ENCODE results near the gene RALGPS1.

The RALGPS1 gene

DNA sequence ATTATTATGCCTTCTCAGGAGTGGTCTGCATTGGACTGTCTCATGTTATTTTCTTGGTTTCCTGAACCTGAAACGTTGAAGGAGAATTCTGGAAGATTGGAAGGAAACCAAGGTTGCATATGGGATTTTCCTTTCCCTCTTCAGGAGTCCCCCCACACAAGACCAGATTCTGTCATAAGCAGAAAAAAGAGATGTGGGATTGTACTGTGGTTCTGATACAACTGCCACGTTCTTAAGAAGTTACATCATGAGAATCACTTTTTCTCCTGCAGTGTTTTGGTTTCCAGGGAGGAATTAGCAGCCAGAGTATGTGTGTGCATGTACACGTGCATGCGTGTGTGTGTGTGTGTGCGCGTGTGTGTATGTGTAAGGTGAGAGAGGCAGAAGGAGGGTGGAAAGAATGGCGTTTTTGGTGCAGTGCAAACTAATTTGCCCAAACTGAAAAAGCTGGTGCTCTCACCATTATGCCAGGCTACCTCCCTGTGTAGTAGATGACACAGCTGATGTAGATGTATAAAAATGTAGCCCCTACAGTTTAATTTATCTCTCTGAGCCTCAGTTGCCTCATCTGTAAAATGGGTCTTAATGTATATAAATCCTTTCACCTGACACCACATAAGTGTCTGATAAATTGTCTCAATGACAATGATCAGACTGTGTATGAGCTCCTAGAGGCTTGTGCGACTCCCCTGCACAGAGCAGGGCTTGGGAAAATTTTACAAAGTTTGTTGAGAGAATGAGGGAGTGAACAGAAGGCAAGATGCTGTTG is 38.6 kb downstream of the RALGPS1 start:
- in situ Hi-C loops (cut with HindIII; ENCODE audit: low sequenced_read_pairs), result no loop called here

DNA sequence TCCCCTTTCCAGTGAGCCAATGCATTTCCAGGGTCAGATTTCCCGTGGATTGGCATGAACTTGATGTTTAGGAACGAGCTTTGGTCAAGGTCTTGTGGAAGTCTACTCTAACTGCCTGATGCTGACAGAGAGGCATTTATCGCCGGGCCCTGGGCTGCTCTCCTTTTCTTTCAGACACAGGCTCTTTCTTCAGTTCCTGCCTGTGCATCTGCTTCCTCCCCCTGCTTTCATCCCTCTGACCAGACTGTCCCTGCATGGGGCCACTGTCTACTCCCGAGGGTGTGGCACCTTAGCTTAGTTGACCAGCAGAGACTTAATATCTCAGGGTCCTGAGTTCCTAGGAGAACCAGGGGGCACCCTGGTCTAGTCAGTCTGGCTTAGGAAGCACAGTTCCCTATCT is 41.2 kb downstream of the RALGPS1 start:
- in situ Hi-C loops (cut with HindIII; ENCODE audit: low sequenced_read_pairs), result no loop called here

- in situ Hi-C loops (cut with HindIII; ENCODE audit: low sequenced_read_pairs), result no loop called here
These were observed 42.5 kb downstream of the RALGPS1 start for GRCh38 chr9:126956917-126957686.

- in situ Hi-C loops (cut with HindIII; ENCODE audit: low sequenced_read_pairs), result no loop called here
These were observed 43.1 kb downstream of the RALGPS1 start for GRCh38 chr9:126957687-126958053.

DNA sequence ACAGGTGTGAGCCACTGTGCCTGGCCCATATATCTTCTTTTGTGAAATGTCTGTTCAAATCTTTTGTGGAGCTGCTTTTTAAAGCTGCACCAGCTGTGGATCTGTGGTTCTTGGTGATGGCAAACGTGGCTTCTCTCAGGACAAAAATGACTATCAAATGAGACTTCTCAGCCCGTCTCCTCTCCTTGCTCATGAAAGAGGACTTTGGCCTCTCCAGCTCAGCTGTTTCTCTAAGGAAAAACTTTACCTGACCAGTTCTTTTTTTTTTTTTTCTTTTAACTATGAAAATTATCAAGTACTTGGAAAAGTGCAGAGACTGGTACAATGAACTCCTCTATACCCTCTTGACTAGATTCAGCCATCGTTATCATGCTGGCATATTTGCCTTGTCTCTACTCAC is 44.8 kb downstream of the RALGPS1 start:
- in situ Hi-C loops (cut with HindIII; ENCODE audit: low sequenced_read_pairs), result no loop called here

- in situ Hi-C loops (cut with HindIII; ENCODE audit: low sequenced_read_pairs), result loop anchor here (10.0 kb wide), 1 partner anchor 245 kb away; no protein-coding TSS in a partner anchor
These were observed 45.3 kb downstream of the RALGPS1 start for GRCh38 chr9:126959917-126960316.

- in situ Hi-C loops (cut with HindIII; ENCODE audit: low sequenced_read_pairs), result loop anchor here (10.0 kb wide), 1 partner anchor 242 kb away; no protein-coding TSS in a partner anchor
These were observed 47.8 kb downstream of the RALGPS1 start for GRCh38 chr9:126962336-126962735.

- in situ Hi-C loops (cut with HindIII; ENCODE audit: low sequenced_read_pairs), result loop anchor here (10.0 kb wide), 1 partner anchor 240 kb away; no protein-coding TSS in a partner anchor
These were observed 50.5 kb downstream of the RALGPS1 start for GRCh38 chr9:126965077-126965476.

GRCh38 chr9:126965541-126966428 is 51.2 kb downstream of the RALGPS1 start:
- in situ Hi-C loops (cut with HindIII; ENCODE audit: low sequenced_read_pairs), result loop anchor here (10.0 kb wide), 1 partner anchor 239 kb away; no protein-coding TSS in a partner anchor

DNA sequence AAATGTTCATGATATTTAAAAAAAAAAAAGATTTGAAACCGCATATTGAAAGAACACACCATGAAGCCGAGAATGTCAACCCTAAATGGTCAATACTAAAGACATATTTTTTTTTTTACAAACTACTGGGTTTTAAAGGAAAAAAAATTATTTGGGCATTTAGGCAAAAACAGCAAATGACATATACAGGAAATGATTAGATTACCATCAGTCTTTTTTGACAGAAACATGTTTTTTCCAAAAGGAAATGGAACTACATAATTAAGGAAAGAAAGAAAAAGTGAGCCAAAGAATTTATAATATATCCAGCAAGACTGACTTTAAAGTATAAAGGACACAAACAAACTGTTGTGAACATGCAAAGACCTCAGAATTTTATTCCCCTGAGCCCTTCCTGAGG is 56.7 kb downstream of the RALGPS1 start:
- in situ Hi-C loops (cut with HindIII; ENCODE audit: low sequenced_read_pairs), result no loop called here

DNA sequence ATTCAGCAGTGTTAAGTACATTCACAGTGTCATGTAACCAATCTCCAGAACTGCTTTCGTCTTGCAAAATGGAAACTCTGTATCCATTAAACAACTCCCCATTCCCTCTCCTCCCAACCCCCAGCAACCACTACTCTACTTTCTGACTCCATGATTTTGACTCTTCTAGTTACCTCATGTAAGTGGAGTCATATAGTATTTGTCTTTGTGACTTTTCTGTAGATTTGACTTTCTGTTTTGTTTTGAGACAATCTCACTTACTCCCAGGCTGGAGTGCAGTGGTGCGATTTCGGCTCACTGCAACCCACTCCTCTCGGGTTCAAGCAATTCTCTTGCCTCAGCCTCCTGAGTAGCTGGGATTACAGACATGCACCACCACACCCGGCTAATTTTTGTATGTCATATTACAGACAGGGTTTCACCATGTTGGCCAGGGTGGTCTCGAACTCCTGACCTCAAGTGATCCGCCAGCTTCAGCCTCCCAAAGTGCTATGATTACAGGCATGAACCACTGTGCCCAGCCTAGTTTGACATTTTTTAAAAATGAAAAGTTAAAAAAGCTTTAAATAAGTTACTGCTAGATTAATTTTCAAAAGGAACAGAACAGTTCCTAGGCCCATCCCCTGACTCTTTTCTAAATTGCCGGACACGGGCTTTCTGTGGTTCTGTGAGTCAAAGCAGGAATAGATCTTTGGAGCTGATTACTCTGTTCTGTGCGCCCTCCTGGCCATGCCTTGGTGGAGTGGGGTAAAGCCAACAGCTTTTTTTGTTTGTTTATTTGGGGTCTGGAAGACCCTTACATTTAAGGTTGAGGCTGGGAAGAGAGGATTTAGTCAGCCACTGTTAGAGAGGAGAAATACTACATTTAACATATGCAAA is 59.3 kb downstream of the RALGPS1 start:
- in situ Hi-C loops (cut with HindIII; ENCODE audit: low sequenced_read_pairs), result no loop called here

DNA sequence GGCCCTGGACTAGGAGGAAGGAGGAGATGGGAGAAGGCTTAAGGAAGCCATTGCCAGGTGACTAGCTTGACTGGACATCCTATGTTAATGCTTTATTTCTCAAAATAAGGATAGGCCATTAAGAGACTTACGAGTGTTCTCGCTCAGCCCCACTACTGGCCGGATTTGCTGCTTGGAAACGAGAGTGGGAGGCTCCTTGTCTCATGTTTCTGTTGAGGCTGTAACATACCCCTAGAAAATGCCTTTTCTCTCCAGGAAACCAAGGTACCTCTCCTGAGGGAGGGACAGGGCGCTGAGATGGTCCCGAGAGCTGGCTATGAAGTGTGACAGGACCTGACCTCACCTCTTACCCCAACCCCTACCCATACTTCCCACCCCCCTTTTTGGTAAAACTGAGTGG is 60.0 kb downstream of the RALGPS1 start:
- in situ Hi-C loops (cut with HindIII; ENCODE audit: low sequenced_read_pairs), result no loop called here

DNA sequence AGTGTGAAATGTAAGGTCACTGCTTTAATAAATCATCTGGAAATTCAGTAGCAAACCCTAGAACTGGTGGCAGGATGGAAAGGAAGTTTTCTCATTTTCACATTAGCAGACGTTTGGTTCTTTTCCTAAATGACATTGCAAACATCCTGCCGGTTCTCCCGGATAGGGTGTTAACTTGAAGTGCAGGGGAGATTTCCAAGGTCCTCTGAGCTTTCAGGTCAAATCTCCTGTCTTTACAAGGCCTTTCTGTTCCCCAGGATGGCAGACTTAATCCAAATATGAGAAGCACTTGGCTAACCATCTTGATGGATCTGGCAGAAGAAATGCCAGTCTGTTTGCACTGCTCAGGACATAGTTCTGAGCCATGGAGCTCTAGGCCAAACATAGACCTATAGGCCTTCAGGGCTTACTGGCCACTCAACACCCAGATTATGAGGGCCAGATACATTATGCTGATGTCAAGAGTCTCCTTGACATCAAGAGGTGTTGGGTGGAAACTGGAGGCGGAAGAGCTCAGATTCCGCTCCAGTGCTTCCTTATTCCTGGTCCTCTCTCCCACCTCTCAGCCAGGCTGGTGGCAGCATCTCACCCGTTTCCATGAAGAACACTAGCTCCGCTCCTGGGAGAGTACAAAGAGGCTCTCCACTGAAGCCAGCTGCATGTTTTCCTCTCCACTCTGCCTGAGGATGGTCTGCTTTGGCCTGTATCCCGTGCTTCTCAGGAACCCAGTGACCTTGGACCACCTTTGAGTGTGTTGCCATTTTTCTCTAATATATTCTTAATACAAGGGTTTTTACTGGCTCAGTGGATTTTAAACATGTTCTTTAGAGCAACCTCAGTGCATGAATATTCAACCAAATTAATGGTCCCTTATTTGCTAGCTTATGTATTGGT is 61.0 kb downstream of the RALGPS1 start:
- in situ Hi-C loops (cut with HindIII; ENCODE audit: low sequenced_read_pairs), result no loop called here

- in situ Hi-C loops (cut with HindIII; ENCODE audit: low sequenced_read_pairs), result no loop called here
These were observed 64.9 kb downstream of the RALGPS1 start for GRCh38 chr9:126979461-126979860.

- in situ Hi-C loops (cut with HindIII; ENCODE audit: low sequenced_read_pairs), result no loop called here
These were observed 65.6 kb downstream of the RALGPS1 start for GRCh38 chr9:126980231-126980630.

DNA sequence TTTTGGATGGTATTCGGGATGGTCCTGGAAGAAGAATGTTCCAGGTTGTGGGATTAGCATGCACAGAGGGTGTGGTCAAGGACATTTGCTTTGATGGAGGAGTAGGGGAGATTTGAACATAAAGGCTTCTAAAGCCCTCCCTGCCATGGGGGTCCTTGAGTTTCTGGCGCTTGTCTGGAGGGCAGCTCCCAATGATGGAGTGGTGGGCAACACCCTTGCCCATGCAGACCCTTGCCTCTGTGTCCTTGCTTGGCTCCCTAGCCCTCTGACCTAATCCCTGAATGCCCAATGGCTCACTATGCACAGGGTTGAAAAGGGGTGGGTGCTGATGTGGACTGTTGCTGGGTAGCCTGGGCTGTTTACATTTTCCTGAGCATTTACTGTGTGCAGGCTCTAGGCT is 66.6 kb downstream of the RALGPS1 start:
- in situ Hi-C loops (cut with HindIII; ENCODE audit: low sequenced_read_pairs), result no loop called here

DNA sequence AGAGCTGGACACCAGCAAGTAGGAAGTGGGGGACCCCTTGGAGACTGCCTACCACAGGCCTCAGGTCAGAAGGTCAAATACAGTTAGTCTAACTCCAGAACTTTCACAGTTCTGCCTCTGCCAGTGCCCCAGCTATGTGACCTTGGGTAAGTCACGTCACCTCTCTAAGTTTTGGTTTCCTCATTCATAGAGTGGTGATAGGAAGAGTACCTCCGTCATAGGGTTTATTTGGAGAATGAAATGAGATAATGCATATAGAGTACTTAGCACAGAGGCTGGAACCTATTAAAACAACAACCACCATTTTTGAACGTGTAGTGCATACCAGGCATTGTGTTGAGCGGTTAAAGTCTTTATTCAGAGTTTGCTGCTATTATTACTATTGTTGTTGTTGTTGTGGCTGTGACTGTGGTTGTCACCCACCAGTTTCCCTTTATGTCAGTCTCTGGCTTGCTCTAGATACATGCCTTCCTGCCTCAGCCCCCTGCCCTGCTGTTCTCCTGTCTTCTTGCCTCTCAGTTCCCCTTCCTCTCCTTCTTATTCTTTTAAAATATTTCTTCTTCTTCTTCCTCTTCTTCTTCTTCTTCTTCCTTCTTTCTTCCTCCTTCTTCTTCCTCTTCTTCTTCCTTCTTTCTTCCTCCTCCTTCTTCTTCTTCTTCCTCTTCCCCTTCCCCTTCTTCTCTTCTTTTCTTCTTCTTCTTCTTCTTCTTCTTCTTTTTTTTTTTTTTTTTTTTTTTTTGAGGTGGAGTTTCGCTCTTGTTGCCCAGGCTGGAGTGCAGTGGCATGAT is 67.8 kb downstream of the RALGPS1 start:
- in situ Hi-C loops (cut with HindIII; ENCODE audit: low sequenced_read_pairs), result no loop called here

GRCh38 chr9:126983767-126984166 is 69.2 kb downstream of the RALGPS1 start:
- in situ Hi-C loops (cut with HindIII; ENCODE audit: low sequenced_read_pairs), result no loop called here
